Kidney (tissue), 14 donors: ENCODE measurements around the gene FBXL20. TPM values are rescaled to one million over a fixed set of nuclear protein-coding genes. Genes with fewer than 3 reads are reported as not detected.

Experiments used
- DNase-seq, 5 donors: peaks; one replicate each; pipeline ENCODE4 v3.0.0-alpha.2; 2013 to 2020
- FAIRE-seq: peaks from 2 replicates; lab custom pipeline; 2012; peaks lifted over from hg19 to GRCh38; lab: Jason Lieb, UNC
- H3K27ac ChIP-seq, 2 donors: one replicate each; pipeline ENCODE4 v1.7.0; 2013; ENCODE audit warnings: low read depth in 2 of 2, low read length in 2 of 2, inconsistent platforms in 1 of 2
- H3K27me3 ChIP-seq: one replicate; pipeline ENCODE4 v1.7.1; 2013; ENCODE audit warnings: low read length, inconsistent platforms; ENCODE audit not compliant: control insufficient read depth, insufficient read depth
- H3K36me3 ChIP-seq, 3 donors: one replicate each; pipeline versions ENCODE4 v1.7.0 to v1.7.1; 2013; ENCODE audit warnings: low read length in 3 of 3, control low read depth in 1 of 3, inconsistent platforms in 1 of 3; ENCODE audit not compliant: insufficient read depth in 3 of 3, control insufficient read depth in 2 of 3
- H3K4me1 ChIP-seq, 3 donors: one replicate each; pipeline versions ENCODE4 v1.7.0 to v1.7.1; 2013; ENCODE audit warnings: low read length in 3 of 3, inconsistent platforms in 1 of 3, low read depth in 1 of 3; ENCODE audit not compliant: control insufficient read depth in 2 of 3, insufficient read depth in 2 of 3
- H3K4me3 ChIP-seq, 3 donors: one replicate each; pipeline versions ENCODE4 v1.7.0 to v1.8.1; 2013; ENCODE audit warnings: low read length in 3 of 3, control low read depth in 1 of 3, inconsistent platforms in 1 of 3
- H3K9ac ChIP-seq, 3 donors: one replicate each; pipeline versions ENCODE4 v1.7.0 to v1.7.1; 2013; ENCODE audit warnings: low read length in 3 of 3, control low read depth in 1 of 3, inconsistent platforms in 1 of 3
- H3K9me3 ChIP-seq, 3 donors: one replicate each; pipeline versions ENCODE4 v1.7.0 to v1.7.1; 2013; ENCODE audit warnings: low read length in 3 of 3, control low read depth in 1 of 3, inconsistent platforms in 1 of 3; ENCODE audit not compliant: control insufficient read depth in 2 of 3, insufficient read depth in 1 of 3
- intact Hi-C: fragments of 100-400 bp; cut with DNase I; formaldehyde crosslinking; loops from one replicate; pipeline ENCODE4 v1.11.1; 2022
- polyA plus RNA-seq: library from polyadenylated mRNA; stranded (reverse); fragments of 350-450 nt; fragmentation: Illumina TruSeq; extraction: RNeasy Lipid Tissue Mini Kit (QIAGEN cat#74804); gene quantifications from one replicate; pipeline ENCODE4 v1.2.3, GENCODE V29; 2014; ENCODE audit warnings: low read depth, low replicate concordance; ENCODE audit not compliant: insufficient read depth
- total RNA-seq: library from RNA; stranded (reverse); fragmentation: NEBNext Ultra II Directional; extraction: Animal tissue kit (Norgen Biotek cat#: 25700); gene quantifications from one replicate; pipeline ENCODE4 v1.2.1, GENCODE V29; 2021
- TF ChIP-seq, protein P1 (sequence below): IDR thresholded peaks from 3 replicates; pipeline ENCODE4 v1.5.1; 2012; ENCODE audit warnings: mild to moderate bottlenecking, moderate library complexity, borderline replicate concordance; ENCODE audit not compliant: insufficient read depth; ENCODE audit errors: extremely low read depth
- donor health status: control.
- donor health status: control.
- donor health status: control.
- donor health status: control.
- donor health status: control.
- donor health status: DM: yes; HTN: yes; CAD: no.
- donor health status: Normal renal cell carcinoma (clear cell type).

FBXL20 gene
- total and polyA plus RNA-seq, 2 donors from 2014 or later: 3.2 to 16.1 TPM

GRCh38 chr17:39225308-39225958 lies 176.0 kb downstream of the FBXL20 start, which contains the start of gene STAC2:
TSS of gene STAC2 (minus strand) at chr17:39225945. CDS start at chr17:39225502, 443 bp downstream.
- Histone ChIP-seq H3K4me1 (peaks cover 0 to 3% (median 0%) of the 10 kb centered on the region in 3 donors), H3K27me3 (peaks cover 4% of the 10 kb centered on the region), H3K36me3 (no peaks in the 10 kb centered on the region), H3K9ac (no peak within 1 kb of the TSS), H3K4me3 (peak within 1 kb of the TSS in 2 of 3 donors; percentile 43 to 51), H3K27ac (no peak within 1 kb of the TSS), H3K9me3 (no peaks in the 10 kb centered on the region)
- DNase-seq (peak in 2 of 5 donors; percentile 33 to 34), FAIRE-seq (no peak)
- intact Hi-C loops: no loop called here
- TF ChIP-seq, protein P1, sequence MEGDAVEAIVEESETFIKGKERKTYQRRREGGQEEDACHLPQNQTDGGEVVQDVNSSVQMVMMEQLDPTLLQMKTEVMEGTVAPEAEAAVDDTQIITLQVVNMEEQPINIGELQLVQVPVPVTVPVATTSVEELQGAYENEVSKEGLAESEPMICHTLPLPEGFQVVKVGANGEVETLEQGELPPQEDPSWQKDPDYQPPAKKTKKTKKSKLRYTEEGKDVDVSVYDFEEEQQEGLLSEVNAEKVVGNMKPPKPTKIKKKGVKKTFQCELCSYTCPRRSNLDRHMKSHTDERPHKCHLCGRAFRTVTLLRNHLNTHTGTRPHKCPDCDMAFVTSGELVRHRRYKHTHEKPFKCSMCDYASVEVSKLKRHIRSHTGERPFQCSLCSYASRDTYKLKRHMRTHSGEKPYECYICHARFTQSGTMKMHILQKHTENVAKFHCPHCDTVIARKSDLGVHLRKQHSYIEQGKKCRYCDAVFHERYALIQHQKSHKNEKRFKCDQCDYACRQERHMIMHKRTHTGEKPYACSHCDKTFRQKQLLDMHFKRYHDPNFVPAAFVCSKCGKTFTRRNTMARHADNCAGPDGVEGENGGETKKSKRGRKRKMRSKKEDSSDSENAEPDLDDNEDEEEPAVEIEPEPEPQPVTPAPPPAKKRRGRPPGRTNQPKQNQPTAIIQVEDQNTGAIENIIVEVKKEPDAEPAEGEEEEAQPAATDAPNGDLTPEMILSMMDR: no peak

DNA sequence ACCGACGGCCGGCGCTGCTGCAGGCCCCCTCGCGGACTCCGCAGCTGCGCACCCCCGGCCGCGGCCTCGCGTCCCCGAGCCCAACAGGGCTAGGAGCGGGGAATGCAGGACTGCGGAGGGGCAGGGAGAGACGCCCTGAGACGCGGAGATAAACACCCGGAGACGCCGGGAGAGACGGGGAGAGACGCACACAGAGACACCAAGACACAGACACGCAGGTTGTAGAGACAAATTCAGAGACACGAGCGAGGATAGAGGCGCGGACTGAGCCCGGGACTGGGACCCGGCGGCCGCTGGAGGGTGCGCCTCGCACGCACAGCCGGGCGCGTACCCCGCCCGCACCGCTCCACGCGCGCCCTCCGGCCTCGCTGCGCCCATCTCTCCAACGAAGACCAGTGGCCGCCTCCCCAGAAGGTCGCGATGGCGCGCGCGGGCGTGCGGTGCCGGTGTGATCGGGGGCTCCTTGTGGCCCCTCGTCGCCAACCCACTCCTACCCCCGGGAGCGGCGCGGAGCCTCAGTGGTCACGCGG lies 176.6 kb downstream of the FBXL20 start:
- FAIRE-seq (no peak), DNase-seq (peak in 4 of 5 donors; percentile 25 to 68 (median 45))
- peaks cover 4% of the 10 kb centered on the region for H3K27me3 ChIP-seq
- no peak overlapping the region for H3K27ac ChIP-seq
- no peak overlapping the region for H3K9ac ChIP-seq
- TF ChIP-seq, protein P1: no peak
- peak overlapping the region in 1 of 3 donors; percentile 16 for H3K4me3 ChIP-seq
- peaks cover 0 to 3% (median 0%) of the 10 kb centered on the region in 3 donors for H3K4me1 ChIP-seq
- intact Hi-C loops: no loop called here
- H3K9me3 ChIP-seq: no peaks in the 10 kb centered on the region
- H3K36me3 ChIP-seq: no peaks in the 10 kb centered on the region

DNA sequence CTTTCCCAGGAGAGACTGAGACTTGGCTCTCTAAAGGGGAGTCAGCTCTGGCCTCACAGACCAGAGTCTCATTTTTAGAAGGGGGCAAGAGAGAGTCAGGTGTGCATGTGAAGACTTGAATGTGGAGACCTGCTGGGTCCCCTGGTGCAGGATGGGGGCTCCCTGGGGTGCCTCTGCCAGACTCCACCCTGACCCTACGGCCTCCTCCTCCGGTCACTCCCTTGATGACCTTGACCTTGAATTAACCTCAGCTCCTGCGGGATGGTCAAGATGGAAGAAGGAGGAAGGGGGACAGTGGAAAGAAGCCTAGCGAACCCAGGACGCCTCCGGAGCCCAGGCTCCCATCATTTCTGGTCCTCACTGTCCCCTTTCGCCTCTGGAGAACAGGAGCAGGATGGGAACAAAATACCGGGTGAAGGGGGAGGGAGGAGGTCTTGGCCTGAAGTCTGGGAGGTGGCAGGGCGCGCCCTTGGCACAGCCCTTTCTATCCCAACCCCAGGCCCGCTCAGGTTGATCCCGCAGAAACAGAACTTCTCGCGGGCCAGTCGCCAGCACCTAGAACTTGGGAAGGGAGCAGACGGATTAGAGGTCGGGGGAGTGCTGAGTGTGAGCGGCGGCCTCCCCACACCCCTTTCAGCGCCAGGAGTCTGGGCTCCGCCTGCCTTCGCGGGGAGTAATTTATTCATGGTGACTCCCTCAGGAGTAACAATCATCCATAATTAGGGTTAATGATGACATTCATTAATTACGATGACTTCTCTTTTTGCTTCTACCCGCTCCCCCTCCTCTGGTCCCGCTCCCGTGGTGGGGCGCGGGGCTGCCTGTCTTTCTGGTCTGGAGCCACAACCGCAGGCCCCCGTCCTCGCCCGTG lies 177.3 kb downstream of the FBXL20 start:
- H3K4me1 ChIP-seq: peaks cover 0 to 3% (median 0%) of the 10 kb centered on the region in 3 donors
- intact Hi-C loops: no loop called here
- H3K27ac ChIP-seq: no peak overlapping the region
- no peak overlapping the region for H3K9ac ChIP-seq
- H3K27me3 ChIP-seq: peaks cover 4% of the 10 kb centered on the region
- H3K9me3 ChIP-seq: no peaks in the 10 kb centered on the region
- DNase-seq: peak in 2 of 5 donors; percentile 38 to 56
- no peaks in the 10 kb centered on the region for H3K36me3 ChIP-seq
- TF ChIP-seq, protein P1: no peak
- H3K4me3 ChIP-seq: no peak overlapping the region
- FAIRE-seq: no peak
